Mesodermal cell (in vitro differentiated cells): ENCODE data around the gene RBM42.

Source experiments
- H3K27ac ChIP-seq: 2 replicates; pipeline ENCODE4 v1.7.0; 2013; ENCODE audit warnings: mild to moderate bottlenecking, low read depth, low read length, moderate library complexity; ENCODE audit not compliant: severe bottlenecking
- H3K36me3 ChIP-seq: 2 replicates; pipeline ENCODE4 v1.7.1; 2013; ENCODE audit warnings: mild to moderate bottlenecking, low read length, moderate library complexity; ENCODE audit not compliant: control insufficient read depth, insufficient read depth
- H3K4me1 ChIP-seq: one replicate; pipeline ENCODE4 v1.7.1; 2013; ENCODE audit warnings: mild to moderate bottlenecking, low read length; ENCODE audit not compliant: insufficient read depth, control insufficient read depth, poor library complexity, severe bottlenecking
- H3K4me3 ChIP-seq: 2 replicates; pipeline ENCODE4 v1.7.0; 2013; ENCODE audit warnings: low read length, control low read depth, mild to moderate bottlenecking; ENCODE audit not compliant: insufficient read depth, poor library complexity, severe bottlenecking; ENCODE audit errors: extremely low read depth
- H3K9me3 ChIP-seq: 2 replicates; pipeline ENCODE4 v1.7.1; 2013; ENCODE audit warnings: mild to moderate bottlenecking, low read length, moderate library complexity; ENCODE audit not compliant: control insufficient read depth
- WGBS, 2 experiments: methylation state at CpG; one replicate each; pipeline ENCODE4 v1.1.5; 2013; ENCODE audit warnings: missing lambda C conversion rate in 2 of 2; ENCODE audit not compliant: insufficient coverage in 2 of 2; 5-methylcytosine and 5-hydroxymethylcytosine counted together

The RBM42 gene

DNA sequence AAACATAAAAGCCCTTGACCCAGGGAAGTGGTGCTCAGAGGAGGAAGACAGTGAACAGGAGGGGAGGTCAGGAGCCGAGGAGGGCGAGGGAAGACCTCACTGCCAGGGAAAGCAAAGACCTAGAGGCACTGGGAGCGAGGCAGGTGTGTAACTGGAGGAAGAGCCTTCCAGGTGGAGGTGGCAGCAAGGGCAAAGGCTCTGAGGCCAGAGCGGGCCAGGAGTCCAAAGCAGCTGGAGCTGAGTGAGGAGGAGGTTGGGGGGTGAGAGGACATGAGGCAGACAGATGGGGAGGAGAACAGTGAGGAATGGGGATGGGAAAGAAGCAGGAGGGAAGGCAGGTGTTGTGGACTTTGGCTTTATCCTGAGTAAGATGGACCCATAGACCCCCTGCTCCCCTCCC lies 41.1 kb downstream of the RBM42 start:
- H3K36me3 ChIP-seq = no peaks in the 10 kb centered on the region
- H3K4me3 ChIP-seq = no peak overlapping the region
- 70 to 71% methylated on average over 4 of the region's 4 CpGs for WGBS, 2 experiments
- no peaks in the 10 kb centered on the region for H3K9me3 ChIP-seq
- H3K27ac ChIP-seq = no peak overlapping the region
- H3K4me1 ChIP-seq = no peaks in the 10 kb centered on the region

DNA sequence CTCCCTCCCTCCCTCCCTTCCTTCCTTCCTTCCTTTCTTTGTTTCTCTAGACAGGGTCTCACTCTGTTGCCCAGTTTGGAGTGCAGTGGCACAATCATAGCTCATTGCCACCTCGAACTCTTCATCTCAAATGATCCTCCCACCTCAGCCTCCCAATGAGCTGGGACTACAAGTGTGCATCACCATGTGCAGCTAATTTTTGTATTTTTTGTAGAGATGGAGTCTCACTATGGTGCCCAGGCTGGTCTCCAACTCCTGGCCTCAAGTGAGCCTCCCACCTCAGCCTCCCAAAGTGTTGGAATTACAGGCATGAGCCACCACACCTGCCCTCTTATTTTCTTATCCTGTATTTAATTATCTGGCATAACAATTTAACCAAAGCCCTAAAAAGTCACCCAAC lies 41.9 kb downstream of the RBM42 start:
- no peaks in the 10 kb centered on the region for H3K36me3 ChIP-seq
- no peaks in the 10 kb centered on the region for H3K4me1 ChIP-seq
- WGBS, 2 experiments = no CpG with 5 or more reads among the region's 1 CpG
- no peak overlapping the region for H3K4me3 ChIP-seq
- no peak overlapping the region for H3K27ac ChIP-seq
- no peaks in the 10 kb centered on the region for H3K9me3 ChIP-seq

GRCh38 chr19:35671818-35672217 lies 43.0 kb downstream of the RBM42 start:
- Histone ChIP-seq H3K27ac (no peak overlapping the region), H3K9me3 (no peaks in the 10 kb centered on the region), H3K4me1 (no peaks in the 10 kb centered on the region), H3K4me3 (no peak overlapping the region), H3K36me3 (no peaks in the 10 kb centered on the region)
- 82 to 85% methylated on average over 1 to 2 of the region's 3 CpGs for WGBS, 2 experiments

- Histone ChIP-seq H3K36me3 (no peaks in the 10 kb centered on the region), H3K27ac (no peak overlapping the region), H3K9me3 (no peaks in the 10 kb centered on the region), H3K4me1 (no peaks in the 10 kb centered on the region), H3K4me3 (peak overlapping the region; percentile 32)
- 4 to 6% methylated on average over 27 to 32 of the region's 39 CpGs for WGBS, 2 experiments
Measured at GRCh38 chr19:35673121-35673804, 44.4 kb downstream of the RBM42 start.

GRCh38 chr19:35675589-35676140 lies 46.8 kb downstream of the RBM42 start:
- Histone ChIP-seq H3K4me1 (no peaks in the 10 kb centered on the region), H3K27ac (no peak overlapping the region), H3K9me3 (no peaks in the 10 kb centered on the region), H3K4me3 (no peak overlapping the region), H3K36me3 (no peaks in the 10 kb centered on the region)
- 76 to 82% methylated on average over 15 of the region's 15 CpGs for WGBS, 2 experiments
